Peyer's patch (tissue), 4 donors: ENCODE results near the gene NEU1. TPM values are rescaled to one million over a fixed set of nuclear protein-coding genes. Genes with fewer than 3 reads are reported as not detected.
A peak's percentile ranks its signal among the peaks of the same experiment; 100 is the strongest.
"Not testable (repeated sequence)": the region's sequence is repeated elsewhere in the genome, so short reads cannot be mapped to it uniquely, and the experiment has no call there.

Experiments used
- DNase-seq, 3 donors: peaks; one replicate each; pipeline ENCODE4 v3.0.0-alpha.2; 2017 to 2019
- H3K27ac ChIP-seq, 4 donors: fragments of 200-600 bp; sonication (generic); one replicate each; pipeline ENCODE4 v1.5.1; 2016 to 2019
- H3K27me3 ChIP-seq, 2 donors: fragments of 200-600 bp; sonication (generic); one replicate each; pipeline ENCODE4 v1.5.1; 2019
- H3K36me3 ChIP-seq, 3 donors: fragments of 200-600 bp; sonication (generic); one replicate each; pipeline ENCODE4 v1.5.1; 2016 to 2019
- H3K4me1 ChIP-seq, 4 donors: fragments of 200-600 bp; sonication (generic); one replicate each; pipeline ENCODE4 v1.5.1; 2016 to 2019
- H3K4me3 ChIP-seq, 4 donors: fragments of 200-600 bp; sonication (generic); 1 replicate in 3 of 4; 2 replicates in 1 of 4; pipeline ENCODE4 v1.5.1; 2016 to 2019; ENCODE audit warnings: mild to moderate bottlenecking in 1 of 4
- H3K9me3 ChIP-seq, 4 donors: fragments of 200-600 bp; sonication (generic); one replicate each; pipeline ENCODE4 v1.5.1; 2016 to 2019; ENCODE audit warnings: mild to moderate bottlenecking in 1 of 4
- CTCF ChIP-seq, 6 experiments: fragments of 450-650 bp in 4 of 6; fragments of 200-600 bp in 2 of 6; sonication (generic) in 1 of 6; IDR thresholded peaks; one replicate each; pipeline ENCODE4 v1.5.1; 2017 to 2019; ENCODE audit warnings: antibody characterized with exemption in 6 of 6, mild to moderate bottlenecking in 3 of 6, moderate library complexity in 1 of 6
- POLR2A ChIP-seq, 2 donors: fragments of 450-650 bp; IDR thresholded peaks; one replicate each; pipeline ENCODE4 v1.5.1; 2017; ENCODE audit warnings: antibody characterized with exemption in 2 of 2, mild to moderate bottlenecking in 2 of 2, moderate library complexity in 2 of 2
- total RNA-seq, 4 donors: library from RNA; depleted of rRNA; stranded (reverse); fragments of >200 nt; gene quantifications; one replicate each; pipeline ENCODE4 v1.1.0, GENCODE V29; 2016

NEU1 gene
- 100 to 1,000 TPM in 1 of 4 donors, 10 to 100 TPM in 3; 11.6 to 100 (median 81.8) TPM for total RNA-seq

GRCh38 chr6:31862344-31863235, at the start of gene NEU1:
NEU1 (minus strand) TSS chr6:31862821; CDS start chr6:31862776, 45 bp downstream.
- DNase-seq = peak; percentile 99 to 100 (median 100)
- H3K9me3 ChIP-seq = no peaks in the 10 kb centered on the region
- peak within 1 kb of the TSS; percentile 79 to 86 (median 86) for H3K27ac ChIP-seq
- H3K4me1 ChIP-seq = peaks cover 0 to 17% (median 2%) of the 10 kb centered on the region in 4 donors
- no peaks in the 10 kb centered on the region for H3K27me3 ChIP-seq
- peaks cover 0 to 40% (median 0%) of the 10 kb centered on the region in 3 donors for H3K36me3 ChIP-seq
- TF ChIP-seq POLR2A (IDR thresholded peaks at IDR 0.05) = peak; percentile 93 to 96
- TF ChIP-seq CTCF (IDR thresholded peaks at IDR 0.05) = no peak
- peak within 1 kb of the TSS; percentile 64 to 75 (median 69) for H3K4me3 ChIP-seq

- Histone ChIP-seq H3K27me3 (no peaks in the 10 kb centered on the region), H3K27ac (peak overlapping the region in 1 of 4 donors; percentile 10), H3K4me1 (no peaks in the 10 kb centered on the region), H3K9me3 (no peaks in the 10 kb centered on the region), H3K36me3 (no peaks in the 10 kb centered on the region), H3K4me3 (no peak overlapping the region)
- DNase-seq = no peak
- TF ChIP-seq CTCF (IDR thresholded peaks at IDR 0.05) (no peak), POLR2A (IDR thresholded peaks at IDR 0.05) (no peak)
Measured at GRCh38 chr6:31911826-31912585, 49.4 kb upstream of the NEU1 start.

- not testable (repeated sequence) for H3K27me3 ChIP-seq, H3K4me1 ChIP-seq, DNase-seq, H3K9me3 ChIP-seq, H3K36me3 ChIP-seq, H3K27ac ChIP-seq, H3K4me3 ChIP-seq
Measured at GRCh38 chr6:31909298-31909697, 46.7 kb upstream of the NEU1 start.

GRCh38 chr6:31908791-31909190, 46.2 kb upstream of the NEU1 start:
- Histone ChIP-seq H3K27ac (no peak overlapping the region), H3K27me3 (no peaks in the 10 kb centered on the region), H3K4me3 (no peak overlapping the region), H3K36me3 (no peaks in the 10 kb centered on the region), H3K9me3 (no peaks in the 10 kb centered on the region), H3K4me1 (no peaks in the 10 kb centered on the region)
- TF ChIP-seq CTCF (IDR thresholded peaks at IDR 0.05) = no peak
- TF ChIP-seq POLR2A (IDR thresholded peaks at IDR 0.05) = no peak
- no peak for DNase-seq

GRCh38 chr6:31908255-31908654, 45.6 kb upstream of the NEU1 start:
- H3K9me3 ChIP-seq, H3K36me3 ChIP-seq, H3K4me1 ChIP-seq, H3K27me3 ChIP-seq, H3K27ac ChIP-seq, H3K4me3 ChIP-seq, DNase-seq: not testable (repeated sequence)

GRCh38 chr6:31907158-31907813, 44.7 kb upstream of the NEU1 start:
- H3K4me3 ChIP-seq = no peak overlapping the region
- H3K9me3 ChIP-seq = no peaks in the 10 kb centered on the region
- H3K4me1 ChIP-seq = peaks cover 0 to 10% (median 2%) of the 10 kb centered on the region in 4 donors
- no peaks in the 10 kb centered on the region for H3K36me3 ChIP-seq
- no peaks in the 10 kb centered on the region for H3K27me3 ChIP-seq
- DNase-seq = no peak
- H3K27ac ChIP-seq = no peak overlapping the region
- TF ChIP-seq CTCF (IDR thresholded peaks at IDR 0.05) (no peak), POLR2A (IDR thresholded peaks at IDR 0.05) (no peak)

- not testable (repeated sequence) for H3K9me3 ChIP-seq, H3K27me3 ChIP-seq, H3K36me3 ChIP-seq, H3K4me3 ChIP-seq, H3K27ac ChIP-seq, H3K4me1 ChIP-seq, DNase-seq
Measured at GRCh38 chr6:31906727-31907126, 44.1 kb upstream of the NEU1 start.
